ENCODE measurements around the gene FCGR1A.
A peak's percentile ranks its signal among the peaks of the same experiment; 100 is the strongest.
"Not testable (repeated sequence)": the region's sequence is repeated elsewhere in the genome, so short reads cannot be mapped to it uniquely, and the experiment has no call there.

Gene FCGR1A

DNA sequence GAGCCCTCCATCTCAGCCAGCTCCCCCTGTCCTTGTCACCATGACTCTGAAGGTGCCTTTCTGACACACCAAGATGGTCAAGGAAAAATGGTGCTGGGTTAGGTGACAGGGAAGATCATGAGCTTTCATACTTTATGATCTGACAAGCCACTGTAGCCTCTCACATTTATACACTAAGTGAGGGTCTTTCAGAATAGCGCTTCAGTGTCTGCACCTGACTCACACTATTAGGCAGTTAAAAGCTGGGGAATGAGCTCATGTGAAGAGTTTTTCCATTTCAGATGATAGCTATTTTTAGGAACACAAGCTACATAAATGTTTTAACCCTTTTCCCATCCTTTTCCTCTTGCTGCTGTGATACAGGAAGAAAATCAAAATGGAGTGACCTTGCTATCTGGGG is 4.2 kb upstream of the FCGR1A start:
- DNase-seq: not testable (repeated sequence)

DNA sequence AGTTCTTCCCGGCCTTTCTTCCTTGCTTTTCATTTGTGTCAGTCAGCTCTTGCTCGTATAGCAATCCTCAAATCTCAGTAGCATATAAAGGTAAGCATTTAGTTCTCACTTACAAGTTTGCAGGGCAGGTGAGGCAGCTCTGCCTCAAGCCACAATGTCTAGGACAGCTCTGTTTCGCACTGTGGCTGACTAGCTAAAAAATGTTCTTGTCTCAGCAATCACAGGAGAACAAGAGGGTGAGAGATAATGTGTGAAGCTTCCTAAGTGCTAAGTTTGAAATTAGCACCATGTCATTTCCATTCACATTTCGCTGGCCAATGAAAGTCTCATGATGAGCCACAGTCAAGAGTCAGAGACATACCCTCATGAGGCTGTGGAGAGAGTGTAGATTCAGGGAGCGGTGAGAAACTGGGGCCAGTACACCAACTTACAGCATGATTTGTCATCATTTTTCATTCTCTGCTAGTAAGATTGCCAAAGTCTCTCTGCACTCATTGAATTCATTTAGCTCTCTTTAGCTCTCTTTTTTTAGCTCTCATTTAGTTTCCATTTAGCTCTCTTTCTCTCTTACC is 995 bp upstream of the FCGR1A start:
- not testable (repeated sequence) for DNase-seq

DNA sequence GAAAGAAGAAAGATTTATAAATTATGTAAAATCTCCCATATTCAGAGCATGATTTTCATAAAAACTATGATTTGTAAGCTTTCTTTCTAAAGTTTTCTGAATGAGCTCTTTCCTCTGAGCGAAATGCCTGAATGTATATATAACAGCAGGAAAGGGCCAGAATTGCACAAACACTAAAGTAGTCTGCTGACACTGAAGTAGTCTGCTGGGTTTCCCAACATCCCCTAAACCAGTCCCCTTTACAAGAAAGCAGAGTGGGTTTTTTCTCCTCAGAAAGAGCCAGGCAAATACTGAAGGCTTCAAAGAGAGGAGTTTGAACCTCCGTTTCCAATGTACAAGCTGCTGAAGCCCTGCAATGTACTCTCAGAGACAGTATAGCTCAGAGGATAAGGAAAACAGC is 795 bp downstream of the FCGR1A start:
- DNase-seq: not testable (repeated sequence)

DNA sequence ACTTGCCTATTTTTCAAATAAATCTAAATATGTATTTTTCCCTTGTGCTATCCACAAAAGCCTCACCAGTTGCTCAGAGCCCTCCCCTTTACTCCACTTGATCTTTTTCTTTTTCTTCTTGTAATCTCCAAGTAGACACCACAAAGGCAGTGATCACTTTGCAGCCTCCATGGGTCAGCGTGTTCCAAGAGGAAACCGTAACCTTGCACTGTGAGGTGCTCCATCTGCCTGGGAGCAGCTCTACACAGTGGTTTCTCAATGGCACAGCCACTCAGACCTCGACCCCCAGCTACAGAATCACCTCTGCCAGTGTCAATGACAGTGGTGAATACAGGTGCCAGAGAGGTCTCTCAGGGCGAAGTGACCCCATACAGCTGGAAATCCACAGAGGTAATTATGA is 1.4 kb downstream of the FCGR1A start:
- DNase-seq: not testable (repeated sequence)

DNA sequence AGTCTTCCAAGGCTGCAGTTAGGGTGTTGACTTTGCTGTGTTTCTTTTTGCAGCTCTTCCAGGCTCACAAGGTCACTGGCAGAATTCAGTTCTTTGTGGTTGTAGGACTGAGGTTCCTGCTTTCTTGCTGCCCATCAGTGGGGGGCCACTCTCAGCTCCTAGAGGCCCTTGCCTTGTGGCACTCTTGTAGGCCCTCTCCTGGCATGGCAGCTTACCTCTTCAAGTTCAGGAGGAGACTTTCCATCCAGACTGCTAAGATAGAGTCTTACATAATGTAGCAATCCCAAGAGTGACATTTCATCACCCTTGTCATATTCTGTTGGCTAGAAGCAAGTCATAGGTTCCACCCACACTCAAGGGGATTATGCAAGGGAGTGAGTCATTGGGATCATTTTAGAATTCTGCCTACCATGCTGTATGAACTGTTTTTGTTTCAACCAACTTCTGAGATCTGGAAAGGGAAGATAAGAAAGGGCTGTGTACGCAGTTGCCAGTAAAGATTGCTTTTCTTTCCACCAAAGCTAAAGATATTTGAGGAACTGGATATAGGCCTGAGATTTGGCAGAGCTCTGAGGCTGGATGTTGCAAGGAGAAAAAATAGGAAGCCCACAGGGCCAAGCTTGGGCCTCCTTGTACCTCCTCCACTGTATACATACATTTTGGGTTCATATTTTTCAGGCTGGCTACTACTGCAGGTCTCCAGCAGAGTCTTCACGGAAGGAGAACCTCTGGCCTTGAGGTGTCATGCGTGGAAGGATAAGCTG is 5.4 kb downstream of the FCGR1A start:
- DNase-seq: not testable (repeated sequence)

DNA sequence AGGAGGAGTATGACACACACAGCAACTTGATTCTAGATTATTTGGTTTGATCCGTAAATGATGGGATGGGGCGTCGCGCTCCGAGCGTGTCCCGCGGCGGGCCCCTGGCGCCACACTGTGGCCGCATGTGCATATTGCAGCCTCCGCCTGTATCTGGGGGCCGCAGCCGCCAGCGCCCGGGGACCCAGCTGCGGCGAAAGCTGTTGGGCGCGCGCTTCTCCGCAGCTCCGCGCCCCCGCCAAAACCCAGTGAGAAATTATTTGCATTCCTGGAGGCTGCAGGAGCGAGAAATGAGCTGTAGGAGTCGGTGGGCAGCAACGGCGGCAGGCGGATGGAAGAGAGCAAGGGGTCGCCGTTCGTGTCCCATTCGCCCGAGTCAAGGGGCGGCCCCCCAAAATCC is 10.0 kb downstream of the FCGR1A start:
- DNase-seq: peak; percentile 70

DNA sequence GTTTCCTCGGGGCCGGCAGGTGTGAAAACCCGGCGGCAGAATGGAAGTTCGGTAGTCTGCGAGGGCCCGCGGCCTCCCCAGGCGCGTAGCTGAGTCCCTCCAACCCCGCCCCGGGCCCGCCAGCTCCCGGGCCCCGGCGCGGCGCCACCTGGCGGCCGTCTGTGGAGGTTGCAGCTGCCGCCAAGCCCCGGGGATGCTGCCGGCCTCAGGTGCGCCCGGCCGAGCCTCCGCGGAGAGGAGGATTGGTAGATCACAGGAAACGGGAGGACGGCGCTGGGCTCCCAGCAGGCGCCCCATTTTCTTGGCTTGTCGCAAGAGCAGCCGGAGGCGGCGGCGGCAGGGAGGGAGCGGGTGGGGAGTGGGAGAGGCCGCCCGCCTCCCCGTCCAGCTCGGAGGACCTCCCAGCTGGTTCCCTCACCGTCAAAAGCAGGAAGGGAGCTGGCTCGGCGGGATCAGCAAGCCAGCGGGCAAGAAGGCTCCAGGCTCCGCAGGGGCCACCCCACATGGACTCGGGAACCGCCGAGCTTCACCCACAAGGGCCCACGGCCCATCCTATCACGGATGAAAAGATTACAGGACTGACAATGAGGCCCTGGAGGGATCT is 10.5 kb downstream of the FCGR1A start:
- DNase-seq: peak; percentile 79

DNA sequence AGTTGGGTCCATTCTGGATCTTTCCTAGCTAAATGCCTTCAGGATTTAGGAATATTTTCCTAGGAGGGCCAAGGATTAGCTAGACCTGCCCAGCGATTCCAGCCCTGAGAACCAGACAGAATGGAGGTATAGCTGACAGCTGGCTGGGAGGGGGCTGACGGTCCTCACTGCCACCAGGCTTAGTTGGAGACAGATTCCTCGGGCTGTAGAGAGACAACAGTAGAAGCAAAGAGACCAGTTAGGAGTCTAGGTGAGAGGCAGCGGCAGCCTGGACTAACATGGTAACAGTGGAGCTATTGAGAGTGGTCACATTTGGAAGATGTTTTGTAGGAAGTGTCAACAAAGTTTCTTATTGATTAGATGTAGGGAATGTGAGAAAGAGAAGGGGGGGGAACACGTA is 11.4 kb downstream of the FCGR1A start:
- not testable (repeated sequence) for DNase-seq

DNA sequence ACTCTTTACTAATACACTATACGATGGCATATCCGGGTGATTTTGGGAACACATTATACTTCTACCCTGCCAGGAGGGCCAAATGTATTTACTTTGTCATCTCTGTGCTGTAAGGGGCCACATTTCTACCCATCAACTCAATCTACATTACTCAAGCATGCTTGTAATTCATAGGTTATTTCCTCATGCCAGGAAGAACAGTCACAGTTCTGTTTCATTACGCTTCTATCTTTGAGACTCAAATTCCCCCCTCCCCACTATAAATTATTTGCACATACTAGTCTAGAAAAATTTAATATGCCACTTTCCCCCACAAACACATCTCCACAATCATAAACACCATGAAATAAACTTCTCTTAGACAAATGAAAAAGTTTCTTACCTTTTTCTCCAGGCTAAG is 19.1 kb downstream of the FCGR1A start:
- DNase-seq: not testable (repeated sequence)

DNA sequence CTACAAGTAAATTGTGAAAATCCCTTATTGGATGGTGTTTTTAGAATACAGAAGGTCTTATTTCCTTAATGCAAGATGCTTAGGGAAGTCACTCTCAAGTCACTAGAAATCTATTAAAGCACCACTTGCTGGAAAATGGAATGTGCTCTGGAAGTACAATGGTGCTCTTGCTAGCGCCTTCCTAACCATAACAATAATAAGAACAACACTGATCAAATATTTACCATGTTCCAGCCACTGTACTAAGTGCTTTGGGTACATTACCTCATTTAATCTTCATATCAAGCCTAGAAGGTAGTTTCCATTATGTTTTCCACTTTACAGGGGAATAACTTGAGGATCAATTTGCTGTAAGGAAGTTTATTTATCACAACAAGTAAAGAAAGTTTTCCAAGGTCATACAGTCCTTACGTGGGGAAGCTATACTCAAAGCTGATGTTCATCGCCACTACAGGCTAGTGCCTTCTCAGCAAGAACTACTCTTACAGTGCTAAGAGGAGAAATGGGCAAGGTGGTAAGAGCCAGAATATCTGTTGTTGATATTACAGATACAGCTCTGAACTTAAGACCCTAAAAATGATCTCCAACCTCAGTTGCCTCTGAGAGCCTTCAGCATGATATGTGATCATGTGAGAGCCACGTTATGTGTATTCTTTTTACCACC is 22.1 kb downstream of the FCGR1A start:
- not testable (repeated sequence) for DNase-seq

DNA sequence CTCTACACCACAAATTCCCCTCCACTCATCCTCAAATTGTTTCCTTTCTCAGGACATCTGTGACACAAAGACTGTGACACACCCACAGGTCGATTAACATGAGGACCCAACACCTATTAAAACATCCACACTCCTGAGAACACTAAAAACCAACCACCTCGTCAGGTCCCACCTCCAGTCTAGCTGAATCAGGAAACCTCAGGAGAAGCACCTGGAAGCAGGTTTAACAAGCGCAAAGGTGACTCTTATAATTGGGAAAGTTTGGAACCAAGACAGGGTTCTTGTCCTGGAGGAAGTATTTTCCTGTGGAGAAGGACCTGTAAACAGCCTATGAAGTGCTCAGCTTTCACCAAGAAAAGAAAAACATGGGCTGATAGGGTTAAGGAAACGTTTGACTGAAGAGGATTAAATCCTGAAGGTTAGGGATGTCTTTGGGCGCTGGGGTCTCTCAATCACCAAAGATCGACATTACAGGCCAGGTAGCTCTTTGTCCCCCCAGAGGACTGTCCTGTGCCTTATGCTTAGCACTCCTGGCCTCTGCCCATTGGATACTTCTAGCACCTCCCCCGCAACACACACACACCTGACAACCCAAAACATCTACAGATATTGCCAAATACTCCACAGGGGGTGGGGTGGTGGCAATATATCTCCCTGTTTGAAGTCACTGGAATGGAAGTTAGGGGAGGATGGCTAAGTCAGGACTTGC is 28.4 kb downstream of the FCGR1A start:
- DNase-seq: not testable (repeated sequence)

DNA sequence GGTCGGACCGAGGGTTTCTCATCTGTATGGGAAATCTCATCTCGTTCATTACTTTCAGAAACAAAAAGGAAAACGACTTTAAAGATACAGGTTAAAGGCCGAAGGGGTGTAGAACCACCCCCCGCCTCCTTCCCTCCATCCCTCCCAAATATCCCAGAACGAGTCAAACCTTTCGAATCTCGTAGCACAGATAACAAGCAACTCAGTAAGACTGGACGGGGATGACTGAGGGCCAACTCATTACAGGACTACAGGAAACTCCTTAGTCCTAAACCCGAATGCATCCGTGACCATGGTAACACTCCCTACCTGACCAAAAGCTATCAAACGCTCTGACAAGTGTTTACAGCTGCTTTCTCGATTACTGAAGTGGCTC is 29.0 kb downstream of the FCGR1A start:
- DNase-seq: peak; percentile 37

DNA sequence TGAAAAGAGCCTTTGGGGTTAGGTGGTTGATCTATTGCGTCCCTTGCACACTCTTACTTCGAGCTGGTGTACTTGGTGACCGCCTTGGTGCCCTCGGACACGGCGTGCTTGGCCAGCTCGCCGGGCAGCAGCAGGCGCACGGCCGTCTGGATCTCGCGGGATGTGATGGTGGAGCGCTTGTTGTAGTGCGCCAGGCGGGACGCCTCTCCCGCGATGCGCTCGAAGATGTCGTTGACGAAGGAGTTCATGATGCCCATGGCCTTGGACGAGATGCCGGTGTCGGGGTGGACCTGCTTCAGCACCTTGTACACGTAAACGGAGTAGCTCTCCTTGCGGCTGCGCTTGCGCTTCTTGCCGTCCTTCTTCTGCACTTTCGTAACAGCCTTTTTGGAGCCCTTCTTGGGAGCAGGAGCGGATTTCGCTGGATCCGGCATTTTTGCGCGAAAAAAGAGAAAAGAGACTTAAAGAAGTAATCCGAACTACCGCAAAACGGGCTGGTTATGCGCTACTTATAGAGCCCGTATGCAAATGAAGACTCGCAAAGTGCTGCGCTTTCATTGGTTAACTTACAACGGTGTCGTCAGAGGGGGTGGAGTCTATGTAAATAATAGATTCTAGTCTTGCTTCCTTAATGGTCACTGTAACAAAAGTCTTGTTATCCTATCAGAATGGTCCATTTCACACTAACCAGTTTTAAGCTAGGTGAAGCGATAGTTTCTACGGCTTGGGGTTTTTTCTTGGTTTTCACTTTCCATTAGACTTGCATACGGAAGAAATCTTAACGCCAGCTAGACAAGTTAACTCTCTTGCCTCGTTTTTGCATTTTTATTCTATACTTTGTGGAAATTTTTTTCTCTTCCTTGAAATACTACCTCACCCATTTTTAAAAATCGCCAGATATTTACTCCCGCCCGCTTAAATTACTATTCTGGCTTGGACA is 29.7 kb downstream of the FCGR1A start:
- DNase-seq: peak; percentile 86

DNA sequence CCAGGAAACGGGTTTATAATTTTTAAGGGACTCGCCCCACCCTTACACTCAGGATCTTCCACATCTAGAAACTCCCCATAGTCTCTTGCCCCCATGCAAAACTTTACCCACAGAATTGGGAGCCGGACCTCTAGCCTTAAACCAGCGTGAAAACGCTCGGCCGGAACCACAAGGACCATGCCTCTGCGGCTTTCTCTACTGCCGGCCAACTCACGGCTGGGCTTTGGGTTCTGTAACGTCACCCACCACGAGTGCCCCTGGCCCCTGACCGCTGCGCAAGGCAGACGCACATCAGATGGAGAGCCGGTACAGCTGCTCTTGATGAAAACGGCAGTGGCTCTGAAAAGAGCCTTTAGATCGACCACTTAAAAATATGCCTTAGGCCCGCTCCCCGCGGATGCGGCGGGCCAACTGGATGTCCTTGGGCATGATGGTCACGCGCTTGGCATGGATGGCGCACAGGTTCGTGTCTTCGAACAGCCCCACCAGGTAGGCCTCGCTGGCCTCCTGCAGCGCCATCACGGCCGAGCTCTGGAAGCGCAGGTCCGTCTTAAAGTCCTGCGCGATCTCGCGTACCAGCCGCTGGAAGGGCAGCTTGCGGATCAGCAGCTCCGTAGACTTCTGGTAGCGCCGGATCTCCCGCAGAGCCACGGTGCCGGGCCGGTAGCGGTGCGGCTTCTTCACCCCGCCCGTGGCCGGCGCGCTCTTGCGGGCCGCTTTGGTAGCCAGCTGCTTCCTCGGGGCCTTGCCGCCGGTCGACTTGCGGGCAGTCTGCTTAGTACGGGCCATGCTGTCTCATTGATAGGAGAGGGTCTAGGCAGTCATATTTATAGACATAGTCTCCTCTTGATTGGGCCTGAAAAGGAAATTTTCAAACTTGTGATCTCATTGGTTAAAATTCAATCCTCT is 30.7 kb downstream of the FCGR1A start:
- peak; percentile 69 for DNase-seq

DNA sequence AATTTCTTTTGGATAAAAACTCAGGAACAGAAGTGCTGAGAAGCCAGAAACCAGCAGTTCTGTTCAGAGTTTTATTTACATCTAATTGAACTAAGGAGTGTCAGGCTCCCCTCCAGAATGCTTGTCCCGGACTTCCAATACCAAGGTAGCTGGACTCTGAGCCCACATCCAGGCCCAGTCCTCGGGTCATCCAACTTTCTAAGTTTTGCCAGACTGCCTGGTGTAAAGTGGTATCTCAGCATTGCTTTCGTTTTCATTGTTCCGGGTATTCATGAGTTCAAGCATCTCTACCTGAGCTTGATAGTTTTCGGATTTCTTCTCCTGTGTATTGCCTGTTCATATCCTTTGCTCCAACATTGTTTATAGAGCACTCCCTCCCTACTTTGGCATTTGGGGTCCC is 37.9 kb downstream of the FCGR1A start:
- not testable (repeated sequence) for DNase-seq

DNA sequence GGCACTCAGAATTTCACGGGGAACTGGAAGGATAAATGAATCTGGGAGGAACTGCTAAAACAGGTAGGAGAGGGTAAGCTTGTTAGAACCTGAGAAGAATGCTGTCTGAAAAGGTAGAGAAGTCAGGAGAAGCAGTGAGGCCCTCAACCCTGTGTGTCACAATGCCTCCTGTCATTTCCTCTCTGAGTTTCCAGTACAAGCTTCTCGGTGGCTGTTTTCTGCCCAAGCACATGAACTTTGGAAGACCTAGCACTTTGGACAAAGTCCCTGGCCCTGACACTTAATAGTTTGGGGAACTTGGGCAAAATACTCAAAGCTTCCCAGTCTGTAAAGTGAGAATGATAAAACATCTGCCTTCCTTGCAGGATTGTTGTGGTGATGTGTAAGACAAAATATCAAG is 44.1 kb downstream of the FCGR1A start:
- DNase-seq: not testable (repeated sequence)

DNA sequence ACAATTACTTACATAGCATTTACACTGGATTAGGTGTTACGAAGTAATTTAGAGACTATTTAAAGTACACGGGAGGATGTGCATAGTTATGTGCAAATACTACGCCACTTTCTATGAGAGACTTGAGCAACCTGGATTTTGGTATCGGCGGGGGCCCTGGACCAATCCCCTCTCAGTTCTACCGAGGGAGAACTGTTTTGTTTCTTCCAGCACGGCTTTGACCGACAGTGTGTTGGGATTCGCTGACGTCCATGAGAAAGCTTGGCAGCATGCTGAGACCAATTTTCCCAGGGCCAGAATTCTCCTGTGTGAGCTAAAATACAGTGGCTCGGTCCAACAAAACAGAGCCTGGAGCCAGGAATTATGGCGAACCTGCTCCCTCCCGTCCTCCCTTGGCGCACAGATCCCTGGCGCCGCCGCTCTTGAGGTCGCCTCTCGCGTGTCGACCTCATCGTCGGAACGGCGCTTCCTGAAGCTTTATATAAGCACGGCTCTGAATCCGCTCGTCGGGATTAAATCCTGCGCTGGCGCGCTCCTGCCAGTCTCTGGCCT is 49.3 kb downstream of the FCGR1A start:
- not testable (repeated sequence) for DNase-seq

DNA sequence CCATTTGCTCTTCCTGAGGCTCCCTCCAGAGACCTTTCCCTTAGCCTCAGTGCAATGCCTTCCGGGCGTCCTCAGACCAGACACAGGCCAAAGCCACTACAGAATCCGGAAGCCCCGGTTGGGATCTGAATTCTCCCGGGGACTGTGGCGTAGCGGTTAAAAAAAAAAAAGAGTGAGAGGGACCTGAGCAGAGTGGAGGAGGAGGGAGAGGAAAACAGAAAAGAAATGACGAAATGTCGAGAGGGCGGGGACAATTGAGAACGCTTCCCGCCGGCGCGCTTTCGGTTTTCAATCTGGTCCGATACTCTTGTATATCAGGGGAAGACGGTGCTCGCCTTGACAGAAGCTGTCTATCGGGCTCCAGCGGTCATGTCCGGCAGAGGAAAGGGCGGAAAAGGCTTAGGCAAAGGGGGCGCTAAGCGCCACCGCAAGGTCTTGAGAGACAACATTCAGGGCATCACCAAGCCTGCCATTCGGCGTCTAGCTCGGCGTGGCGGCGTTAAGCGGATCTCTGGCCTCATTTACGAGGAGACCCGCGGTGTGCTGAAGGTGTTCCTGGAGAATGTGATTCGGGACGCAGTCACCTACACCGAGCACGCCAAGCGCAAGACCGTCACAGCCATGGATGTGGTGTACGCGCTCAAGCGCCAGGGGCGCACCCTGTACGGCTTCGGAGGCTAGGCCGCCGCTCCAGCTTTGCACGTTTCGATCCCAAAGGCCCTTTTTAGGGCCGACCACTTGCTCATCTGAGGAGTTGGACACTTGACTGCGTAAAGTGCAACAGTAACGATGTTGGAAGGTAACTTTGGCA is 50.0 kb downstream of the FCGR1A start:
- DNase-seq: not testable (repeated sequence)

DNA sequence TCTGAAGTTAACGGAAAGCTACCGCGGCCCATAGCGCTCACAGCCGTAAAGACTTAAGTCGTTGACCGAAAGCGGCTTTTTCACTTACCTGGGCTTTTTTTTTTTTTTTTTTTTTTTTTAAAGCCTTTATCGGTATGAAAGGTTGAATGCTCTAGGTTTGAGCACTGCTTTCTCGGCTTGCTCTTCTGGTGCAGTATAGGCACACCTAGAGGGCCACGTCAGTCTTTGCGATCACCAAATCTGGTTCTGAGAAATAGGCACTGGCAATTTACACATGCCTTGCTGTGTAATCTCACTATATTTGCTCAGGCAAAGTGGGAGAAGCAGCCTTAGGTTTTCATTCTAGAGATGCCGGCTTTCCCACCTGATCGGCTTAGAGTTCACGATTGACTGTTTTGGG is 50.6 kb downstream of the FCGR1A start:
- DNase-seq: not testable (repeated sequence)
